Measurements from ENCODE around the gene CASK.

- TF ChIP-seq KDM1A (IDR thresholded peaks at IDR 0.05), result no peak
- TF ChIP-seq MNT (conservative IDR thresholded peaks at IDR 0.05), result no peak
- TF ChIP-seq EGR1 (conservative IDR thresholded peaks at IDR 0.05), result no peak
- no peak for TF ChIP-seq ZNF561 (CRISPR knock-in tag; conservative IDR thresholded peaks at IDR 0.05)
- TF ChIP-seq POLR2AphosphoS5 (IDR thresholded peaks at IDR 0.05; ENCODE audit: control insufficient read depth, insufficient read depth, low read depth, low read length), result no peak
- TF ChIP-seq MED1 (CRISPR knock-in tag; IDR thresholded peaks at IDR 0.05; ENCODE audit: borderline replicate concordance), result no peak
- TF ChIP-seq STAT6 (CRISPR knock-in tag; IDR thresholded peaks at IDR 0.05), result no peak
- no peak for TF ChIP-seq KAT2B (IDR thresholded peaks at IDR 0.05; ENCODE audit: low read depth, low read length)
- TF ChIP-seq CBX8 (IDR thresholded peaks at IDR 0.05; ENCODE audit: borderline replicate concordance, extremely low read depth, low read depth, low read length, poor library complexity, severe bottlenecking), result no peak
- no peak for TF ChIP-seq NFYB (IDR thresholded peaks at IDR 0.05; ENCODE audit: extremely low read depth, insufficient read length)
- no peak for TF ChIP-seq TFE3 (CRISPR knock-in tag; IDR thresholded peaks at IDR 0.05)
- TF ChIP-seq NR2C2 (CRISPR knock-in tag; IDR thresholded peaks at IDR 0.05), result no peak
- no peak for TF ChIP-seq NR2C2 (tag; IDR thresholded peaks at IDR 0.05)
- TF ChIP-seq EZH2 (IDR thresholded peaks at IDR 0.05; ENCODE audit: borderline replicate concordance, low read depth, low read length), result no peak
- no peak for TF ChIP-seq ELK1 (CRISPR knock-in tag; IDR thresholded peaks at IDR 0.05)
These were observed 10.4 kb downstream of the CASK start for GRCh38 chrX:41912923-41913322.
